Brain microvascular endothelial cell (primary cell): ENCODE data around the gene HIPK4.

Experiments used
- DNase-seq: peaks from one replicate; pipeline ENCODE4 v3.0.0-alpha.2; 2020
- H3K27ac ChIP-seq: fragments of 250-450 bp; sonication (Bioruptor Pico); 2 replicates; pipeline ENCODE4 v1.5.1; 2020; ENCODE audit warnings: mild to moderate bottlenecking, moderate library complexity
- H3K27me3 ChIP-seq: fragments of 250-450 bp; sonication (Bioruptor Pico); replicated peaks from 2 replicates; pipeline ENCODE4 v1.5.1; 2020; ENCODE audit warnings: mild to moderate bottlenecking
- H3K36me3 ChIP-seq: fragments of 250-450 bp; sonication (Bioruptor Pico); replicated peaks from 2 replicates; pipeline ENCODE4 v1.5.1; 2020; ENCODE audit warnings: mild to moderate bottlenecking
- H3K4me3 ChIP-seq: 2 replicates; pipeline ENCODE4 v1.5.1; 2011; ENCODE audit warnings: low read depth, mild to moderate bottlenecking, control low read depth, low read length, moderate library complexity
- CTCF ChIP-seq: IDR thresholded peaks from 2 replicates; pipeline ENCODE4 v1.5.1; 2011; ENCODE audit warnings: low read depth, mild to moderate bottlenecking, moderate library complexity, low read length, control low read depth, inconsistent platforms; ENCODE audit errors: missing control alignments
- in situ Hi-C: cut with HindIII; loops from 2 replicates; pipeline ENCODE4 v1.10.0; 2017; ENCODE audit warnings: low sequenced_read_pairs, low pct_ligation_motif_present

Gene HIPK4

GRCh38 chr19:40417643-40417981, 27.6 kb upstream of the HIPK4 start:
- Histone ChIP-seq H3K27ac (no peak overlapping the region), H3K4me3 (no peak overlapping the region), H3K27me3 (no peaks in the 10 kb centered on the region), H3K36me3 (peaks cover 5% of the 10 kb centered on the region)
- no peak for TF ChIP-seq CTCF
- DNase-seq: no peak
- in situ Hi-C loops: no loop called here

- H3K4me3 ChIP-seq: no peak overlapping the region
- no peak for DNase-seq
- no peak overlapping the region for H3K27ac ChIP-seq
- in situ Hi-C loops: no loop called here
- TF ChIP-seq CTCF: no peak
- no peaks in the 10 kb centered on the region for H3K36me3 ChIP-seq
- no peaks in the 10 kb centered on the region for H3K27me3 ChIP-seq
These were observed 27.1 kb upstream of the HIPK4 start for GRCh38 chr19:40416918-40417642.

GRCh38 chr19:40415768-40416167, 25.8 kb upstream of the HIPK4 start:
- Histone ChIP-seq H3K4me3 (no peak overlapping the region), H3K27me3 (no peaks in the 10 kb centered on the region), H3K36me3 (no peaks in the 10 kb centered on the region), H3K27ac (no peak overlapping the region)
- TF ChIP-seq CTCF: no peak
- DNase-seq: no peak
- in situ Hi-C loops: no loop called here

- Histone ChIP-seq H3K36me3 (no peaks in the 10 kb centered on the region), H3K4me3 (no peak overlapping the region), H3K27me3 (no peaks in the 10 kb centered on the region), H3K27ac (no peak overlapping the region)
- TF ChIP-seq CTCF: no peak
- no peak for DNase-seq
- in situ Hi-C loops: no loop called here
These were observed 24.9 kb upstream of the HIPK4 start for GRCh38 chr19:40414542-40415535.

GRCh38 chr19:40413291-40413845, 23.4 kb upstream of the HIPK4 start, which contains the start of gene PRX:
Gene PRX (minus strand): TSS chr19:40413378. CDS start chr19:40407932, 5,446 bp downstream.
- in situ Hi-C loops: no loop called here
- H3K4me3 ChIP-seq: no peak within 1 kb of the TSS

More at GRCh38 chr19:40413291-40413845, 23.4 kb upstream of the HIPK4 start, which contains the start of gene PRX:
- no peaks in the 10 kb centered on the region for H3K36me3 ChIP-seq
- no peaks in the 10 kb centered on the region for H3K27me3 ChIP-seq
- H3K27ac ChIP-seq: no peak within 1 kb of the TSS
- TF ChIP-seq CTCF: no peak
- no peak for DNase-seq
